Activated CD8-positive, alpha-beta memory T cell treated with anti-CD3 and anti-CD28 coated beads for 48 hours (primary cell): Measurements from ENCODE around the gene PTGR2.
A peak's percentile ranks its signal among the peaks of the same experiment; 100 is the strongest.
"Not testable (repeated sequence)": the region's sequence is repeated elsewhere in the genome, so short reads cannot be mapped to it uniquely, and the experiment has no call there.

Experiments used
- DNase-seq, 3 experiments: peaks; one replicate each; pipeline ENCODE4 v3.0.0-alpha.2; 2020; ENCODE audit warnings: low read depth in 2 of 3, low spot score in 2 of 3

The PTGR2 gene

DNA sequence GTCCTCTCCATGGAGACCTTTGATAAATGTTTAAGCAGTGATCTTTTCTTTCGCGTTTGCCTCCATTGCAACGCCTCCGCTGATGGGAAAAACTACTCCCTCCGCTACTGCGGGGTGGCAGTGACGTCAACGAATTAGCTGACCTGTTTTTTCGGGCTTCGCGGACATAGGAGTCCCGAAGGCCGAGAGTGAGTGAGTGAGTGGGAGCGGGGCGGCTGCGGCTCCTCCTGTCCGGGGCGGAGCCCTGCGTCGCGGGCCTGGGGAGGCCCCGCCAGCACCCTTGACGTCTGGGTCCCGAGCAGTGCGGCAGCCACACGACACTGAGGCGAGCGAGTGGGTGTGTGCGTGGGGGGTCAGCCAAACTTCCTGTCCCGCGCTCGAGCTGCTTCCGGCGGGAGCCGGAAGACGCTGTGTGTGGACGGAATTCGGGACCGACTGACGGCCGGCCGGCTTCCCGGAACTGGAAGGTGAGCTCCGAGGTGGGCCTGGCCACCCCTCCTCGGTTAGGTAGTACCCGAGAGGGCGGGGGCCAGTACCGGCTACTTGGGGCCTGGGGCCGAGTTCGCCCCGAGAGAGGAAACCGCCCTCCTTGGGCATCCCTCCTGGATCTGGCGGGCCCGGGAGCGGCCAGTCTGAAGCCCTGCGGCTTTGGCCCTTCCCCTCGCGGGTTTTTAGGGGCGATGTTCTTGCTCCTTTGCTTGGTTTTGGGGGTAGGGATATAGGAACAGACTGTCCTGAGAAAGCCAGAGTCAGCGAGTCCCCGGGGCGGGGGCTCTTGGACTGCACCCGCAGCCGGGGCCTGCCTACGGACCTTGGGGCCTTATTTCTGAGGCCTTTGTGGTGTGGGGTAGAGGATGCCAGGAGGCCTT, 35.1 kb downstream of the PTGR2 start, which contains the start of gene ZNF410:
Gene ZNF410 (plus strand): TSS at position 411 of the 869 bp plus-strand sequence. CDS start 5,317 bp downstream, outside the sequence.
- DNase-seq: peak; percentile 83 to 91 (median 83)

DNA sequence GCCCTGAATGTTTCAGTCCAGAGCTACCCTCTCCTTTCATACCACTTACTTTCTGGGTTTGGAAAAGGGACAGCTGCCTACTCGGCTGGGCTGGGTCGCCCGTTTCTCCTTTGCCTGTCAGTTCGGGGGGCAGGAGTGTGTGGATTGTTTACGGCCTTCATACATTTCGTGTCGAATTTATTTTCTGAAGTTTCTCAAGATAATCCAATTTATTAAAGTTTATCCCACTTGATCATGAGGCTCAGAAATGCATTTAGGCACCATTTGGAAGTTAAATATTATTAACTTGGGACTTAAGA, 35.6 kb downstream of the PTGR2 start:
- no peak for DNase-seq

DNA sequence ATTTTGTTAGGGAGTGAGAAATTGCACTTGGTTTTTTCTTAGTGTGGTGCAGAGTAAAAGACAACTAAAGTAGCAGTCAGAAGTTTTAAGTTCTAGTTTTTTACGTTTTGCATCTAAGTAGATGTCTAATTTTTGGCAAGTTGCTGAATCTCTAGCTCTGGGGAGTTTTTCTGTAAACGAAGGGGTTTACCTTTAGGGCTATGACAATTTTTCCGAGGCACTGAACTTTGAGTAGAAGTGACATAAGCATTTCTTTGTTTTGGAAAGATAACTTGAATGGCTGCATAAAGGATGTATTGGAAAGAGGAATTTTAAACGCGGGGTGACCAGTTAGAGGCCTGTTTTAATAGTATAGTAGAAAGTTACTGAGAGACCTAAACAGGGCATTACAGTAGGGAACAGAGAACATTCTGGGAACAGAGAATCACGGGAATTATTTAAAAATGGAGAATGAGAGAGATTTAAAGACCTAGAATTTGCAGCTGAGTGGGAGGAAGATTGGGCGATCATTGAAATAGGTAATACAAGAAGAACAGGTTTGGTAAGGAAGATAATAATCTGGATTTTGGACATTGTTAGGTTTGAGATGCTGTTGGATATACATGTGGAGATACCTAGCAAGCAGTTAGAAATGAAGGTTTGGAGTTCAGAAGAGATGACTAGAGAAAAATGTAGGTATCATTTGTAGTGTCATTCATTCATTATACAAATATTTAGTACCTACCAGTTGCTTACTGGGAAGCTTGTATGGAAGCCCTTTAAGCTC, 36.2 kb downstream of the PTGR2 start:
- no peak for DNase-seq

DNA sequence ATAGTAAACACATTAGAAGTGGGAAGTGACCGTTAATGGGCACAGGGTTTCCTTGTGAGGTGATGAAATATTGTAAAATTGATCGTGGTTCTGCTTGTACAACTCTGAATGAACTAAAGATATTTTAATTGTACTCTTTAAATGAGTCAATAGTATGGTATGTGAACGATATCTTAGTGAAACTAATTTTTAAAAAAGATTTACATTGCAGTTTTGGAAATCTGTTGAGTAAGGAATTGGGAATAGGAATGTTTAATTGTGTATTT, 36.8 kb downstream of the PTGR2 start:
- DNase-seq: no peak

DNA sequence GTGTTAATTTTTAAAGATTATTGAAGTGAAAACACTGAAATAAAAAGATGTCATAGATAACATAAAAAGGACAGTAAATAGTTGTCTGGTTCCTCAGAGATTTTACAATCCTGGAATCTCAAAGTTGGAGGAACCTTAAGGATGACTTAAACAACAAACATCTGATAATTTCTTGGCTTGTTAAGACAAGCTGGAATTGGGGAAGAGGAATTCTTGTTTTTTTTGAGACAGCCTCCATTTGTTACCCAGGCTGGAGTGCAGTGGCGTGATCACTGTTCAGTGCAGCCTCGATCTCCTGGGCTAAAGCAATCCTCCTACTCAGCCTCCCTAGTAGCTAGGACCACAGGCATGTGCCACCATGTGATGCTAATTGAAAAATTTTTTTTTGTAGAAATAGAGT, 37.3 kb downstream of the PTGR2 start:
- no peak for DNase-seq

DNA sequence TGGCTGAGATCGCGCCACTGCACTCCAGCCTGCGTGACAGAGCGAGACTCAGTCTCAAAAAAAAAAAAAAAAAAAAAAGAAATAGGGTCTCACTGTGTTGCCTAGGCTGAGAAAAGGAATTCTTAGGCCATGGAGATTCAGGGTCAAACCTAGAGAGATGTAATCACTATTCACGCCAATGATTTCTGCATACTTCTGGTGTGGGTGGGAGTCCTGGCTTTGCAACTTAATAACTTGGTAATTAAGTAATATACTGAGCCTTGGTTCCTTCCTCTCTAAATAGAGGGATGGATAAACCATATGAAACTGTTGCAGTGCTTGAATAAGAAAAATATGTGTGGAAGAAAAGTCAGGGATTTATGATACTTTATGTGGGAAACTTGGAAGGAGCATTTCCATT, 37.7 kb downstream of the PTGR2 start:
- DNase-seq: no peak

DNA sequence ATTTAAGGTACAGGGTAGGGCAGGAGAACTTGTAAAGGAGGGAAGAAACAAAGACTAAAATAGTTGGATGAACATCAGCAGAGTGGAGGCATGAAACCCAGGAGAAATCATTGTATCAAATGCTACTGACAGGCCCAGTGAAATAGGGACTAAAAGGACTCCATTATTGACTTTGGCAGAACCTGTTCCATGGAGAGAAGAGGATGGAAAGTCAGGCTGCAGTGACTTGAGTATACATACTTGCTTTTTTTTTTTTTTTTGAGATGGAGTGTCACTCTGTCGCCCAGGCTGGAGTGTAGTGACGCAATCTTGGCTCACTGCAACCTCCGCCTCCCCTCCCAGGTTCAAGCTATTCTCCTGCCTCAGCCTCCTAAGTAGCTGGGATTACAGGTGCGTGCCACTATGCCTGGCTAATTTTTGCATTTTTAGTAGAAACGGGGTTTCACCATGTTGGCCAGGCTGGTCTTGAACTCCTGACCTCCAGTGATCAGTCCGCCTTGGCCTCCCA, 42.6 kb downstream of the PTGR2 start:
- DNase-seq: not testable (repeated sequence)

DNA sequence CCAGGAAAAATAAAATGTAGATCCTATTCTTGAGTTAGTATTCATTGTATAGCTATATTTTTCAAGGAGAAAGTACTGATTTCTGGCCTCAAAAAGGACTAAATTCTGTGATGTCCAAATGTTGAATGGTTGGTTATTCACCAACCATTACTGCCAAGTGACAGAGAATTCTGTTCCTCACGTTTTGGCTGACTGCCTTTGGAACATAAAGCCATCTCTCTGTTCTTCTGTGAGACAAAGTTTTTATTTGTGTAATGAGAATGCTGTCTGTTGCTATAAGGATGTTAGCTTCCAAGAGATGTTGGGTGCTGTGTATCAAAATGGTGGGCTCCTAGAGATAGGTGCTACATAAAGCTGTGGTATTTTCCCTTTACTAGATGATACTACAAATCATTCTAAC, 44.3 kb downstream of the PTGR2 start:
- no peak for DNase-seq

DNA sequence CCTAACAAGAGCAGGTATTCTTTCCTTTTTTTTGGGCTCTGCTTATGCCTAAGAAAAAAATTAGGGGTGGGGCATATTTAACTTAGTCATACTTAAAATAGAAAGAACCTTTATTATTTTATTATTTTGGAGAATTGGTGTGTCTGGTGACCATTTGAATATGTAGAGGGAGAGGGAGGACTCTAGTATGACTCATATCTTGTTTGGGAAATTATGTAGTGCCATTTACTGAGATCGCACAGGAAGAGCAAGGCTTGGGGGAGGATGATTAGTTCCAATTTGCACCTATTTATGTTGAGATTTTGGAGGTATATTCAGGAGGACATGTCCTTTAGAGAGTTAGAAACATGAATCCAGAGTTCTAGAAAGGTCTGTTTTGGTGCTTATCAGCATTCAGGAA, 44.9 kb downstream of the PTGR2 start:
- no peak for DNase-seq

DNA sequence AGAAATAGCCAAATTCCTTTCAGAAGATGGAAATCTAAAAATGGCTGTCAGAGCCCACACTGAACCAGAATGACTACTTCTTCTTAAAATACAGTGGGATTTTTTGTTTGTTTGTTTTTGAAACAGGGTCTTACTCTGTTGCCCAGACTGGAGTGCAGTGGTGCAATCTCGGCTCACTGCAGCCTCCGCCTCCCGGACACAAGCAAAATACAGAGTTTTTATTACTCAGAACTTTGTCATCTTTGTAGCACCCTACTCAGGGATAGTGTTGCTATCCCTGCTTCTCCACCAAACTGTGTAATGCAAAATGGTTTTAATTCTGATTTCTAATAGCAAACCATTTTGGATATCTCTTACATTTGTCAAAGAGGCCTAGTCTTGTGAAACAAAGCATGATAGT, 51.4 kb downstream of the PTGR2 start:
- DNase-seq: no peak

DNA sequence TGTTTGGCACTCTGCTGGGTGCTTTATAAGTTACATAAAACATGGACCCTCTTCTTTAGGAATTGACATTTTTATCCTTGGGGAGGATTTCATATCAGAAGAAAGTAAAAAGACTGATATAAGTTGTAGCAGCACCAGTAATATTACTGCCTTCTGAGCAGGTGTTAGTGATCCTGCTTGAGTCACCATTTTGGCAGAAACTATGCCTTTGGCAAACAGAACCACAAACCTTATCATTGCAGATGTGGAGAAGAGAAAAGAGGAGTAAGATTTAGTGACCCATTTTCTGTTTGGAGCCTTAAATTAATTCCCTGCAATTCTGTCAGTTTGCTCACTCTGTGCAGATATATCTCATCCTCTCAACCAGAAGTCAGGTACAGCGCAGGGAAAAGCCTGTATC, 58.0 kb downstream of the PTGR2 start:
- no peak for DNase-seq

DNA sequence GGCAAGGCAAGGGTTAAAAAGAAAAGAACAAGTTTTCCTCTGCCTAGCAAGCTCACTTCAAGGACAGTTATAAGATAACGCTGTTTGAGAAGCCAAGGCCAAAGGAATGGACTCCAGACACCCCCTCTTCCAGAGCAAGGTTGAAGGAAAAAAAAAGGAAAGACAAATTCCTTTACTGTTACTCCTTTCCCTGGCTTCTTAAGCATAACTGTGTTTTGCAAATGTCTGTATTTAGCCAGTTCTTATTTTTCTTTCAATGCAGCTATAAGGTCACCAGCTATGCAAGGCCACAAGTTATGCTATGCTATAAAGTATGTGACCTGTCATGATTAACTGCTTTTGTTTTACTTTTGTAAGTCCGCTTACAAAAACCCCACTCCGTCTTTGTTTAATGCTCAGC, 61.6 kb downstream of the PTGR2 start:
- no peak for DNase-seq

DNA sequence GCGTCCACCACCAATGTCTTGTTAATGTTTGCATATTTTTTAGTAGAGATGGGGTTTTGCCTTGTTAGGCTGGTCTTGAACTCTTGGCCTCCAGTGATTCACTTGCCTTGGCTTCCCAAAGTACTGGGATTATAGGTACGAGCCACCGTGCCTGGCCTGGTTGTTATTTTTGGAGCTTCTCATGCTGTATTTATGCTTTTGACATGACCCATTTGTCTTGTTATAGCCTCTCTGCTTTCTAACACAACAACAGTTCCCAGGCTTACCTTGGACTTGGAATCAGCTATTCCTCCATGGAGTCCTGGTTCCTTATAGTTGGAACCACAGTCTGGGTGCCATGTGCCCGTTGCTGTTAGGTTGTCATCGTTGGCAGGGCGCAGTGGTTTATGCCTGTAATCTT, 64.7 kb downstream of the PTGR2 start:
- DNase-seq: no peak

DNA sequence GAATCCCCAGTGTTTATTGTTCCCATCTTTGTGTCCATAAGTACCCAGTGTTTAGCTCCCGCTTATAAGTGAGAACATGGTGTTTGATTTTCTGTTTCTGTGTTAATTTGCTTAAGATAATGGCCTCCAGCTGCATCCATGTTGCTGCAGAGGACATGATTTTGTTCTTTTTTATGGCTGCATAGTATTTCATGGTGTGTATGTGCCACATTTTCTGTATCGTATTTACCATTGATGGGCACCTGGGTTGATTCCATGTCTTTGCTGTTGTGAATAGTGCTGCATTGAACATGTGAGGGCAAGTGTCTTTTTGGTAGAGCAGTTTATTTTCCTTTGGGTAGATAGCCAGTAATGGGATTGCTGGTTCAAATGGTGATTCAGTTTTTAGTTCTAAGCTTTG, 67.8 kb downstream of the PTGR2 start:
- DNase-seq: not testable (repeated sequence)

DNA sequence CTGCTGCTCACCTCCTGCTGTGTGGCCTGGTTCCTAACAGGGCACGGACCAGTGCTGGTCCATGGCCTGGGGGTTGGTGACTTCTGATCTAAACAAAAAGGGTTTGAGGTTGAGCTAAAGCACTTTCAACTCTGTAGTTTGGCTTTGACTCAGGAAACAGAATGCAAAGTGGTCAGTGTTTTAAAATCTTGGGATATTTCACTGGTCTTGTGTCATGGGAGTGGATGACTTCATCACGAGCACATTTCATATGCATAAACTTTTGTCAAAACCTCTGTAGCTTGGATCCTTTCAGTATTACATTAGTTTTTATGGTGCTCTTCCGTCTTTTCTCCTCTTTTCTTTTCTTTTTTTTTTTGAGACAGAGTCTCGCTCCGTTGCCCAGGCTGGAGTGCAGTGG, 72.7 kb downstream of the PTGR2 start:
- no peak for DNase-seq
